Esophagus squamous epithelium (tissue), 5 donors: ENCODE measurements around the gene TSC22D1. TPM values are rescaled to one million over a fixed set of nuclear protein-coding genes. Genes with fewer than 3 reads are reported as not detected.

Experiments used
- DNase-seq: peaks from one replicate; lab custom pipeline; 2025; lab: John Stamatoyannopoulos, UW
- H3K27ac ChIP-seq, 4 donors: fragments of 200-600 bp; sonication (generic); one replicate each; pipeline ENCODE4 v1.5.1; 2016 to 2019; ENCODE audit warnings: mild to moderate bottlenecking in 1 of 4
- H3K27me3 ChIP-seq, 4 donors: fragments of 200-600 bp; sonication (generic); 1 replicate in 3 of 4; 2 replicates in 1 of 4; pipeline versions ENCODE4 v1.5.1 to v1.6.0; 2017 to 2021; ENCODE audit warnings: antibody characterized with exemption in 1 of 4
- H3K36me3 ChIP-seq, 3 donors: fragments of 200-600 bp; sonication (generic); one replicate each; pipeline ENCODE4 v1.5.1; 2016 to 2019
- H3K4me1 ChIP-seq, 3 donors: fragments of 200-600 bp; sonication (generic); one replicate each; pipeline ENCODE4 v1.5.1; 2017 to 2019
- H3K4me3 ChIP-seq, 4 donors: fragments of 200-600 bp; sonication (generic); 1 replicate in 3 of 4; 2 replicates in 1 of 4; pipeline ENCODE4 v1.5.1; 2016 to 2019; ENCODE audit warnings: mild to moderate bottlenecking in 2 of 4, moderate library complexity in 1 of 4
- H3K9me3 ChIP-seq, 3 donors: fragments of 200-600 bp; sonication (generic); one replicate each; pipeline ENCODE4 v1.5.1; 2016 to 2019
- POLR2A ChIP-seq, 4 donors: fragments of 450-650 bp; IDR thresholded peaks; one replicate each; pipeline ENCODE4 v1.6.1; 2017; ENCODE audit warnings: antibody characterized with exemption in 4 of 4, mild to moderate bottlenecking in 4 of 4, moderate library complexity in 3 of 4
- WGBS, 2 donors: methylation state at CpG; one replicate each; pipeline ENCODE4 v1.1.5; 2018; 5-methylcytosine and 5-hydroxymethylcytosine counted together
- intact Hi-C: fragments of 100-400 bp; cut with DNase I; formaldehyde crosslinking; loops from one replicate; pipeline ENCODE4 v1.15.0; 2022
- total RNA-seq, 4 donors: library from RNA; depleted of rRNA; stranded (reverse); fragments of >200 nt; gene quantifications; one replicate each; pipeline ENCODE4 v1.1.0, GENCODE V29; 2016
- TF ChIP-seq, protein P1 (sequence below), 6 experiments: fragments of 450-650 bp in 4 of 6; fragments of 200-600 bp in 2 of 6; sonication (generic) in 2 of 6; IDR thresholded peaks; one replicate each; pipeline ENCODE4 v1.5.1; 2016 to 2019; ENCODE audit warnings: antibody characterized with exemption in 6 of 6, mild to moderate bottlenecking in 4 of 6, moderate library complexity in 4 of 6
- donor health status: DM: yes; HTN: yes; CAD: no.

TSC22D1 gene
- total RNA-seq, 4 donors from 2014 or later: 18.8 to 103 (median 35.1) TPM

DNA sequence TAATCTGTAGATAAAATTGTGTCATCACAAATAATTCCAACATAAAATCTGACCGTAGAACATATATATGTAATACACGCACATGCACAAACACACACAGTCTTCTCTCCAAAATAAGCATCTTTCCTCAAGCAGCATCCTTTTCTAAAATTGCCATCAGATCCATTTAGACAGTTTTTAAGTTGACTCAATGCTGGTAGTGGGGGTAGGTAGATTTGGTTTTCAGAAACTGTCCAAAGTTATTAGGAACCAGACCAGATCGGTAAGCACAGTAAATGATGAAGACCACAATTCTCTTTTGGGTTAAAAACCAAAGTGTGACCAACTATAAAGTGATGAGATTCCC is 137.9 kb downstream of the TSC22D1 start:
- Histone ChIP-seq H3K27me3 (no peaks in the 10 kb centered on the region), H3K27ac (no peak overlapping the region), H3K9me3 (no peaks in the 10 kb centered on the region), H3K4me3 (no peak overlapping the region), H3K4me1 (peaks cover 6 to 44% (median 7%) of the 10 kb centered on the region in 3 donors), H3K36me3 (peaks cover 0 to 16% (median 5%) of the 10 kb centered on the region in 3 donors)
- intact Hi-C loops: loop anchor here (5.0 kb wide), 1 partner anchor 246 kb away; no protein-coding TSS in a partner anchor
- no peak for TF ChIP-seq POLR2A (IDR thresholded peaks at IDR 0.05)
- TF ChIP-seq, protein P1, sequence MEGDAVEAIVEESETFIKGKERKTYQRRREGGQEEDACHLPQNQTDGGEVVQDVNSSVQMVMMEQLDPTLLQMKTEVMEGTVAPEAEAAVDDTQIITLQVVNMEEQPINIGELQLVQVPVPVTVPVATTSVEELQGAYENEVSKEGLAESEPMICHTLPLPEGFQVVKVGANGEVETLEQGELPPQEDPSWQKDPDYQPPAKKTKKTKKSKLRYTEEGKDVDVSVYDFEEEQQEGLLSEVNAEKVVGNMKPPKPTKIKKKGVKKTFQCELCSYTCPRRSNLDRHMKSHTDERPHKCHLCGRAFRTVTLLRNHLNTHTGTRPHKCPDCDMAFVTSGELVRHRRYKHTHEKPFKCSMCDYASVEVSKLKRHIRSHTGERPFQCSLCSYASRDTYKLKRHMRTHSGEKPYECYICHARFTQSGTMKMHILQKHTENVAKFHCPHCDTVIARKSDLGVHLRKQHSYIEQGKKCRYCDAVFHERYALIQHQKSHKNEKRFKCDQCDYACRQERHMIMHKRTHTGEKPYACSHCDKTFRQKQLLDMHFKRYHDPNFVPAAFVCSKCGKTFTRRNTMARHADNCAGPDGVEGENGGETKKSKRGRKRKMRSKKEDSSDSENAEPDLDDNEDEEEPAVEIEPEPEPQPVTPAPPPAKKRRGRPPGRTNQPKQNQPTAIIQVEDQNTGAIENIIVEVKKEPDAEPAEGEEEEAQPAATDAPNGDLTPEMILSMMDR (IDR thresholded peaks at IDR 0.05): no peak
- WGBS, 2 donors: 6 to 7% methylated on average over 3 of the region's 3 CpGs
- no peak for DNase-seq

GRCh38 chr13:44437356-44438233 is 138.5 kb downstream of the TSC22D1 start:
- peak overlapping the region in 3 of 4 donors; percentile 89 to 97 (median 94) for H3K27ac ChIP-seq
- peaks cover 6 to 50% (median 7%) of the 10 kb centered on the region in 3 donors for H3K4me1 ChIP-seq
- peaks cover 0 to 22% (median 5%) of the 10 kb centered on the region in 3 donors for H3K36me3 ChIP-seq
- peak overlapping the region in 3 of 4 donors; percentile 69 to 75 (median 71) for H3K4me3 ChIP-seq
- H3K27me3 ChIP-seq: no peaks in the 10 kb centered on the region
- WGBS, 2 donors: 1 to 2% methylated on average over 5 of the region's 5 CpGs
- TF ChIP-seq, protein P1 (IDR thresholded peaks at IDR 0.05): peak; percentile 22 to 67 (median 50)
- no peak for TF ChIP-seq POLR2A (IDR thresholded peaks at IDR 0.05)
- intact Hi-C loops: loop anchor here (5.0 kb wide), 1 partner anchor 245 kb away; no protein-coding TSS in a partner anchor
- H3K9me3 ChIP-seq: no peaks in the 10 kb centered on the region
- no peak for DNase-seq

DNA sequence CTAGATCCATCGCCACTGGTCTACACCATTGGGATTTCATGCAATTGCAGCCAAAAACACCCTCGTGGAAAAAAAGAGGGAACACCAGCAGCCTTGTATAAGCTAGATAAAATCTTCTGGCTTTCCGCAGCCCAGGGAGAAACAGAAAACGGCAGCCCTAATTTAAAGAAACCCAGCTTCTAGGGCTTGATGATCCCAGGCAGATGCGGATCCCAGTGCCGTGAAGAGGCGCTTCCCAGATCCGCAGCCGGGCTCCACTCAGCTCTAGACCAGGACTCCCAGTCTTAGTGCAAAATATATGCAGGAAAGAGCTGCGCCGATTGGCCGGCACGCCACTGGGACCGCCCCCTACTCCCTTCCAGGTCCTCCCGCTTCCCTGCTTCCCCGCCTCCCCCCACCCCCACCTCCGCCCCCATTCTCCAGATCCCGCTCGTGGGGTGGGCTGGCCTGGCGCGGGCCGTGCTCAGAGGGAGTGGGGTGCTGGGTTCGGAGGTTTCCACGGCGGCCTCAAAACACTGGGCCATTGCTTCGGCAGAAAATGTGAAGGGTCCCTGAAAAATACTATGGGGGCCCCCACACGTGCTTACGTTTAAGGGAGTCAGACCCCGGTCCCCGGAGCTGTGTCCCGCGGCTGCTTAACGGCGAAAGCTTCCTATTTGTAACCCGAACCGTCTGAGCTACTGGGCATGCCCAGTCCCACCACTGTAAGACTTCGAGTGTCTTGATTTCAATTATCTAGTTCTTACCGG is 139.4 kb downstream of the TSC22D1 start:
- peaks cover 6 to 54% (median 7%) of the 10 kb centered on the region in 3 donors for H3K4me1 ChIP-seq
- peaks cover 0 to 23% (median 5%) of the 10 kb centered on the region in 3 donors for H3K36me3 ChIP-seq
- TF ChIP-seq, protein P1 (IDR thresholded peaks at IDR 0.05): peak in 1 of 6 experiments; percentile 6
- TF ChIP-seq POLR2A (IDR thresholded peaks at IDR 0.05): peak in 3 of 4 donors; percentile 90 to 98 (median 95)
- intact Hi-C loops: loop anchor here (5.0 kb wide), 1 partner anchor 244 kb away; no protein-coding TSS in a partner anchor
- peak overlapping the region; percentile 51 to 75 (median 70) for H3K4me3 ChIP-seq
- no peaks in the 10 kb centered on the region for H3K27me3 ChIP-seq
- peak; percentile 19 for DNase-seq
- peak overlapping the region; percentile 89 to 97 (median 92) for H3K27ac ChIP-seq
- no peaks in the 10 kb centered on the region for H3K9me3 ChIP-seq
- WGBS, 2 donors: 0% methylated on average over 24 to 25 of the region's 38 CpGs

DNA sequence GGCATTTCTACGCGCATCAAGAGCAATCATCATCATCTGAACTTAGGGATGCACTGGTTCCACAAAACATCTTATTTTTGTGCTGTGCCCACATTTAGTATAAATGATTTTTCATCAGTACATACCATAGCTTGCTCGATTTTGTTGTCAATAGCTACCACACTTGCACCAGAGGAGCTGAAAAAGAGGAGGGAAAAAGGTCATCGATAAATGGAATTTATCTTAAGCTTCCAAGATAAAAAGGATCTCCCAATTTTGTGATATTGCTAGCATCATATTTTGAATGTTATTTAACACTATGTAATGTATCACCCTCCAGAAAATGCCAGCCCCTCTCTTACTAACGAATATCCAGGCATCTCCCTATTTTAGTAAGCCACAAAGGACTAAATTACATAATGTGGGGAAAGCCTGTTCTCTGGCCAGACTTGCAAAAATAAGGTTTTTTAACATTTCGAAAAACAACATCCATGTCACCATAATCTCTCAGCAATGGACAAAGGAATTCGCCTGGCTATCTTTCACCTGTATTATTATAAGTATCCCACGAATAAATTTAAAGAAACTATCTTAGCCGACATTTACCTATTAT is 140.1 kb downstream of the TSC22D1 start:
- no peak for DNase-seq
- WGBS, 2 donors: 1 to 2% methylated on average over 9 of the region's 9 CpGs
- Histone ChIP-seq H3K4me1 (peaks cover 6 to 54% (median 7%) of the 10 kb centered on the region in 3 donors), H3K27ac (peak overlapping the region; percentile 89 to 97 (median 92)), H3K36me3 (peaks cover 0 to 23% (median 5%) of the 10 kb centered on the region in 3 donors), H3K9me3 (no peaks in the 10 kb centered on the region), H3K27me3 (no peaks in the 10 kb centered on the region), H3K4me3 (peak overlapping the region; percentile 51 to 75 (median 70))
- TF ChIP-seq, protein P1 (IDR thresholded peaks at IDR 0.05): no peak
- no peak for TF ChIP-seq POLR2A (IDR thresholded peaks at IDR 0.05)
- intact Hi-C loops: loop anchor here (5.0 kb wide), 1 partner anchor 244 kb away; no protein-coding TSS in a partner anchor
